Neural progenitor cell (in vitro differentiated cells): ENCODE data around the gene PRXL2A. TPM values are rescaled to one million over a fixed set of nuclear protein-coding genes. Genes with fewer than 3 reads are reported as not detected.

ENCODE experiments used
- DNase-seq: peaks from one replicate; pipeline ENCODE4 v3.0.0-alpha.2; 2016; ENCODE audit warnings: low spot score
- H2AFZ ChIP-seq: fragments of 200-600 bp; sonication (generic); replicated peaks from 2 replicates; pipeline ENCODE4 v1.6.1; 2016; ENCODE audit warnings: antibody characterized with exemption
- H3F3A ChIP-seq: fragments of 200-600 bp; sonication (generic); 2 replicates; pipeline ENCODE4 v1.6.1; 2016; ENCODE audit warnings: antibody characterized with exemption, low read depth
- H3K27ac ChIP-seq: fragments of 200-600 bp; sonication (generic); 2 replicates; pipeline ENCODE4 v1.5.1; 2016; ENCODE audit warnings: mild to moderate bottlenecking
- H3K27me3 ChIP-seq: fragments of 200-600 bp; sonication (generic); 2 replicates; pipeline ENCODE4 v1.6.1; 2016; ENCODE audit warnings: mild to moderate bottlenecking, moderate library complexity
- H3K36me3 ChIP-seq: fragments of 200-600 bp; sonication (generic); 2 replicates; pipeline ENCODE4 v1.5.1; 2016
- H3K4me1 ChIP-seq: fragments of 200-600 bp; sonication (generic); 2 replicates; pipeline ENCODE4 v1.6.1; 2016; ENCODE audit warnings: mixed run types
- H3K4me2 ChIP-seq: fragments of 200-600 bp; sonication (generic); 2 replicates; pipeline ENCODE4 v1.6.1; 2016
- H3K4me3 ChIP-seq: fragments of 200-600 bp; sonication (generic); 2 replicates; pipeline ENCODE4 v1.5.1; 2016
- H3K79me2 ChIP-seq: fragments of 200-600 bp; sonication (generic); 2 replicates; pipeline ENCODE4 v1.6.1; 2016; ENCODE audit warnings: low read depth
- H3K9ac ChIP-seq: fragments of 200-600 bp; sonication (generic); 2 replicates; pipeline ENCODE4 v1.6.1; 2016
- H3K9me3 ChIP-seq: fragments of 200-600 bp; sonication (generic); 2 replicates; pipeline ENCODE4 v1.5.1; 2016; ENCODE audit warnings: low read depth
- H4K20me1 ChIP-seq: fragments of 200-600 bp; sonication (generic); 2 replicates; pipeline ENCODE4 v1.6.1; 2016; ENCODE audit warnings: low read depth
- H3K27ac Mint-ChIP-seq: 3 replicates; pipeline ENCODE4 v1.8.0; 2021; ENCODE audit warnings: mixed read lengths
- H3K27me3 Mint-ChIP-seq: 2 replicates; pipeline ENCODE4 v1.8.0; 2022; ENCODE audit warnings: low read depth, mild to moderate bottlenecking, inconsistent platforms, moderate library complexity, mixed read lengths; ENCODE audit not compliant: insufficient read depth
- H3K36me3 Mint-ChIP-seq: 3 replicates; pipeline ENCODE4 v1.8.0; 2021; ENCODE audit warnings: mixed read lengths
- H3K4me1 Mint-ChIP-seq: 3 replicates; pipeline ENCODE4 v1.8.0; 2021; ENCODE audit warnings: mixed read lengths
- H3K4me3 Mint-ChIP-seq: 3 replicates; pipeline ENCODE4 v1.8.0; 2021; ENCODE audit warnings: mild to moderate bottlenecking, moderate library complexity, mixed read lengths
- H3K9me3 Mint-ChIP-seq: 3 replicates; pipeline ENCODE4 v1.8.0; 2020; ENCODE audit warnings: mixed read lengths
- EZH2 ChIP-seq: fragments of 200-600 bp; sonication (generic); IDR thresholded peaks from 2 replicates; pipeline ENCODE4 v1.6.1; 2017; ENCODE audit warnings: antibody characterized with exemption, mild to moderate bottlenecking, moderate library complexity
- EZH2phosphoT487 ChIP-seq: fragments of 200-600 bp; sonication (generic); IDR thresholded peaks from 2 replicates; pipeline ENCODE4 v1.6.1; 2017; ENCODE audit warnings: antibody characterized with exemption
- total RNA-seq: library from RNA; depleted of rRNA; stranded (reverse); fragments of >200 nt; gene quantifications from 2 replicates; pipeline ENCODE4 v1.2.3, GENCODE V29; 2015; ENCODE audit warnings: low replicate concordance
- TF ChIP-seq, protein P1 (sequence below): fragments of 200-600 bp; sonication (generic); IDR thresholded peaks from 2 replicates; pipeline ENCODE4 v1.5.1; 2017; ENCODE audit warnings: antibody characterized with exemption, mild to moderate bottlenecking

Gene PRXL2A
- total RNA-seq, 1 donor from 2014 or later: 107 TPM

DNA sequence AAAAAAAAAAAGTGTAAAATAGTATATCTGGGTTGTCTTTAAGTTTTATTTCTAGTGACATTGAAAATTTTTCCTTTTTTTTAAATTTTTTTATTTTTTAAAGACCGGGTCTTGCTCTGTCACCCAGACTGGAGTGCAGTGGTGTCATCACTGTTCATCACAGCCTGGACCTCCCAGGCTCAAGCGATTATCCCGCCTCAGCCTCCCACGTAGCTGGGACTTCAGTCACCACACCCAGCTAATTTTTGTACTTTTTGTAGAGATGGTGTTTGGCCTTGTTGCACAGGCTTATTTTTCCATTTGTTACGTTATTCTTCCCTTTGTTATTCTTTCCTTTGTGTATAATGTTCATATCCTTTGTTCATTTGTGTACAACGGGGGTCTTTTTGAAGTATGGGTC, 75.9 kb downstream of the PRXL2A start:
- TF ChIP-seq EZH2phosphoT487: no peak
- TF ChIP-seq, protein P1, sequence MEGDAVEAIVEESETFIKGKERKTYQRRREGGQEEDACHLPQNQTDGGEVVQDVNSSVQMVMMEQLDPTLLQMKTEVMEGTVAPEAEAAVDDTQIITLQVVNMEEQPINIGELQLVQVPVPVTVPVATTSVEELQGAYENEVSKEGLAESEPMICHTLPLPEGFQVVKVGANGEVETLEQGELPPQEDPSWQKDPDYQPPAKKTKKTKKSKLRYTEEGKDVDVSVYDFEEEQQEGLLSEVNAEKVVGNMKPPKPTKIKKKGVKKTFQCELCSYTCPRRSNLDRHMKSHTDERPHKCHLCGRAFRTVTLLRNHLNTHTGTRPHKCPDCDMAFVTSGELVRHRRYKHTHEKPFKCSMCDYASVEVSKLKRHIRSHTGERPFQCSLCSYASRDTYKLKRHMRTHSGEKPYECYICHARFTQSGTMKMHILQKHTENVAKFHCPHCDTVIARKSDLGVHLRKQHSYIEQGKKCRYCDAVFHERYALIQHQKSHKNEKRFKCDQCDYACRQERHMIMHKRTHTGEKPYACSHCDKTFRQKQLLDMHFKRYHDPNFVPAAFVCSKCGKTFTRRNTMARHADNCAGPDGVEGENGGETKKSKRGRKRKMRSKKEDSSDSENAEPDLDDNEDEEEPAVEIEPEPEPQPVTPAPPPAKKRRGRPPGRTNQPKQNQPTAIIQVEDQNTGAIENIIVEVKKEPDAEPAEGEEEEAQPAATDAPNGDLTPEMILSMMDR: no peak
- TF ChIP-seq EZH2: no peak
- Histone ChIP-seq H3F3A (no peaks in the 10 kb centered on the region), H3K36me3 (no peaks in the 10 kb centered on the region), H3K4me3 (no peak overlapping the region), H3K4me2 (no peak overlapping the region), H3K79me2 (peaks cover 92% of the 10 kb centered on the region), H4K20me1 (peaks cover 61% of the 10 kb centered on the region), H3K27me3 (no peaks in the 10 kb centered on the region), H2AFZ (no peak overlapping the region), H3K4me1 (peaks cover 25% of the 10 kb centered on the region), H3K9me3 (no peaks in the 10 kb centered on the region), H3K27ac (no peak overlapping the region), H3K9ac (no peak overlapping the region)
- Mint-ChIP-seq H3K27me3 (peaks cover 8% of the 10 kb centered on the region), H3K36me3 (peaks cover 32% of the 10 kb centered on the region), H3K9me3 (peaks cover 5% of the 10 kb centered on the region), H3K27ac (peak overlapping the region; percentile 43), H3K4me3 (no peak overlapping the region), H3K4me1 (peaks cover 39% of the 10 kb centered on the region)
- DNase-seq: no peak

DNA sequence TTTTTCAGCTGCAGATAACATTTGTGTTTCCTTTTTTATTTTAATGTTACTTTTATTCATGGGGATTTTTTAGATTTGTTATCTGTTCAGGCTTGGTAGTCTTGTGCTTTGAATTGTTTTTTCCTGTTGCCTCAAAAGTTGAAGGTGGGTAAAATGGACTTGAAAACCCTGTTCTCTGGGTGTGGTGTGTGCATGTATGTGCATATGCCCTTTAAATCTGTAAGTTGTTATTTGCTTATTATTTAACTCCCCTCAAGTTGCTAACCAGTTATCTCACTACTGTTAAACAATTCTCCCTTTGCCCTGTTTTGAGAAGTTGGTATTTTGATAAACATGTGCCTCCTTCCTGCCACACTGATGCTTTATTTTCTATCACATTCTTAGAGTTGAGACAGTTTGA, 76.3 kb downstream of the PRXL2A start:
- H3K27ac Mint-ChIP-seq: peak overlapping the region; percentile 43
- Histone ChIP-seq H3K4me1 (peaks cover 25% of the 10 kb centered on the region), H3K27me3 (no peaks in the 10 kb centered on the region), H3F3A (no peaks in the 10 kb centered on the region), H3K36me3 (no peaks in the 10 kb centered on the region), H3K4me3 (no peak overlapping the region), H3K4me2 (no peak overlapping the region), H3K9ac (no peak overlapping the region), H3K27ac (no peak overlapping the region), H2AFZ (no peak overlapping the region), H4K20me1 (peaks cover 62% of the 10 kb centered on the region), H3K9me3 (no peaks in the 10 kb centered on the region), H3K79me2 (peaks cover 96% of the 10 kb centered on the region)
- H3K4me1 Mint-ChIP-seq: peaks cover 39% of the 10 kb centered on the region
- peaks cover 34% of the 10 kb centered on the region for H3K36me3 Mint-ChIP-seq
- H3K27me3 Mint-ChIP-seq: peaks cover 8% of the 10 kb centered on the region
- no peak overlapping the region for H3K4me3 Mint-ChIP-seq
- peaks cover 7% of the 10 kb centered on the region for H3K9me3 Mint-ChIP-seq
- no peak for DNase-seq
- no peak for TF ChIP-seq EZH2
- no peak for TF ChIP-seq EZH2phosphoT487
- TF ChIP-seq, protein P1: no peak

DNA sequence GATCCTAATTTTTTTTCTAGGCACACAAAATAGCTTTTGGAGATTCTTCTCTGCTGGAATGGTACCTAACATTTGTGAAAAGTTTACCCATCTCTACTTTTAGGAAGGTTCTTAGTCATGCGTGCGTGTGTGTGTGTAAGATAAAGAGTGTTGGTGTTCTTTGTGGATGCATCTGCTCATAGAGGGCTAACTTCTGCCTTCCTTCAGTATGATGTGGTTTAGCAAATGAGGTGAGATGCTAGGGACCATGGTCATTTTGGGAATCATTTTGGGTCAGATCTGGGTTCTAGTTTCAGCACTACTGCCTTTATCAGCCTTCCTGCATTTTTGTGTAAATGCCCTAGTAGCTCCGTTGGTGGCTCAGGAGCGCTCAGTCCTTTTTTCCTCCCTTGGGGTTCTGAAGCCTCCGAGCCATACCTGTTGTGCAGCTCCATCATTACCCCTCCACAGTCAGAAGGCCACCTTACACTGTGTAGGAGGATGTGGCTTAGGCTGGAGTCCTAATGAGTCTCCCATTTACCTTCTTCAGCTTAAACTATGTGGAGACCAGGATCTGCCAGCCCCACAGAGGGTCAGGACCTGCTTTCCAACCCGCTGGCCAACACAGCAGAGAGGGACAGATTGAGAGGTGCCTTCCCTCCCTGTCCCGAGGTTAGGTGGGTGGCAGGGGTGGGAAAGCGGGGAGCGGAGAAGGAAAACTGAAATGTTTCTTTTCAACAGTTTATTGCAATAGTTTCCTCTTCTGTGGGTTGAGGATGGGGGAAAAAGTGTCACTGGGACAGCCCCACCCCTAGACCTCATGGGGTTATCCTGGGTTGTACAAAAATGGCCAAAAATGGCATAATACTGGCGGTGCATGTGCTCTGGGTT, 77.0 kb downstream of the PRXL2A start:
- Histone ChIP-seq H3K9me3 (no peaks in the 10 kb centered on the region), H3K27me3 (no peaks in the 10 kb centered on the region), H3K36me3 (no peaks in the 10 kb centered on the region), H3K9ac (no peak overlapping the region), H3K4me1 (peaks cover 25% of the 10 kb centered on the region), H2AFZ (no peak overlapping the region), H3K4me2 (no peak overlapping the region), H3K27ac (no peak overlapping the region), H3K4me3 (no peak overlapping the region), H3K79me2 (peaks cover 98% of the 10 kb centered on the region), H3F3A (no peaks in the 10 kb centered on the region), H4K20me1 (peaks cover 64% of the 10 kb centered on the region)
- H3K9me3 Mint-ChIP-seq: peaks cover 5% of the 10 kb centered on the region
- no peak for DNase-seq
- TF ChIP-seq EZH2phosphoT487 (no peak), EZH2 (no peak)
- TF ChIP-seq, protein P1: no peak
- H3K4me3 Mint-ChIP-seq: no peak overlapping the region
- peaks cover 38% of the 10 kb centered on the region for H3K36me3 Mint-ChIP-seq
- peaks cover 39% of the 10 kb centered on the region for H3K4me1 Mint-ChIP-seq
- H3K27me3 Mint-ChIP-seq: peaks cover 8% of the 10 kb centered on the region
- peak overlapping the region; percentile 93 for H3K27ac Mint-ChIP-seq
